ENCODE data around the gene APBA1.

GRCh38 chr9:69611221-69611620, 61.0 kb downstream of the APBA1 start:
- TF ChIP-seq EZH2 (IDR thresholded peaks at IDR 0.05; ENCODE audit: borderline replicate concordance, low read length), result no peak
- TF ChIP-seq, protein P1, sequence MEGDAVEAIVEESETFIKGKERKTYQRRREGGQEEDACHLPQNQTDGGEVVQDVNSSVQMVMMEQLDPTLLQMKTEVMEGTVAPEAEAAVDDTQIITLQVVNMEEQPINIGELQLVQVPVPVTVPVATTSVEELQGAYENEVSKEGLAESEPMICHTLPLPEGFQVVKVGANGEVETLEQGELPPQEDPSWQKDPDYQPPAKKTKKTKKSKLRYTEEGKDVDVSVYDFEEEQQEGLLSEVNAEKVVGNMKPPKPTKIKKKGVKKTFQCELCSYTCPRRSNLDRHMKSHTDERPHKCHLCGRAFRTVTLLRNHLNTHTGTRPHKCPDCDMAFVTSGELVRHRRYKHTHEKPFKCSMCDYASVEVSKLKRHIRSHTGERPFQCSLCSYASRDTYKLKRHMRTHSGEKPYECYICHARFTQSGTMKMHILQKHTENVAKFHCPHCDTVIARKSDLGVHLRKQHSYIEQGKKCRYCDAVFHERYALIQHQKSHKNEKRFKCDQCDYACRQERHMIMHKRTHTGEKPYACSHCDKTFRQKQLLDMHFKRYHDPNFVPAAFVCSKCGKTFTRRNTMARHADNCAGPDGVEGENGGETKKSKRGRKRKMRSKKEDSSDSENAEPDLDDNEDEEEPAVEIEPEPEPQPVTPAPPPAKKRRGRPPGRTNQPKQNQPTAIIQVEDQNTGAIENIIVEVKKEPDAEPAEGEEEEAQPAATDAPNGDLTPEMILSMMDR (conservative IDR thresholded peaks at IDR 0.05 in 1 of 2, IDR thresholded peaks at IDR 0.05 in 1 of 2; ENCODE audit: extremely low read depth in 1 of 2, insufficient read depth in 1 of 2, low read depth in 1 of 2, low read length in 2 of 2), result no peak
